HUDEP-2 (cell line): ENCODE data around the gene MYLK4.

Experiments used
- DNase-seq, 76 experiments: peaks; one replicate each; lab custom pipeline; 2025; ENCODE audit not compliant: unreplicated experiment in 76 of 76; lab: John Stamatoyannopoulos, UW

Gene MYLK4

DNA sequence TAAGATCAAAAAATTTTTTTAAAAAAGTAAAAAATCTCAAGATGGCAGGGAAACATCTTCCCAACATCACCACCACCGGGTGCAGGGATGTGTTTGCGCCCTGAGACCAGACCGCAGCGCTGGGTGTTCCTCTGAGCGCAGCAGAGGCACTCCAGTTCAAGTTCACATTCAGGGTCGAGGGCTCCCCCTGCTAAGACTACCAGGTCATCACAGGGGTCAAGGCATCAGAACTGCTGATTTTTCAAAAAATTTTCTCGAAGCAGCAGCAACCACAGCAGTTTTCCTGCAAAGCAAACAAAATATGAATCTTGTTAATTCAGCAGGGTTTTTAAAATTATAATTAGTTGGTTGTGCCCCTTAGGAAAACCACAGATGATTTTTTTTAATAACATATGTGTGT, 83.1 kb downstream of the MYLK4 start:
- DNase-seq: no peak

DNA sequence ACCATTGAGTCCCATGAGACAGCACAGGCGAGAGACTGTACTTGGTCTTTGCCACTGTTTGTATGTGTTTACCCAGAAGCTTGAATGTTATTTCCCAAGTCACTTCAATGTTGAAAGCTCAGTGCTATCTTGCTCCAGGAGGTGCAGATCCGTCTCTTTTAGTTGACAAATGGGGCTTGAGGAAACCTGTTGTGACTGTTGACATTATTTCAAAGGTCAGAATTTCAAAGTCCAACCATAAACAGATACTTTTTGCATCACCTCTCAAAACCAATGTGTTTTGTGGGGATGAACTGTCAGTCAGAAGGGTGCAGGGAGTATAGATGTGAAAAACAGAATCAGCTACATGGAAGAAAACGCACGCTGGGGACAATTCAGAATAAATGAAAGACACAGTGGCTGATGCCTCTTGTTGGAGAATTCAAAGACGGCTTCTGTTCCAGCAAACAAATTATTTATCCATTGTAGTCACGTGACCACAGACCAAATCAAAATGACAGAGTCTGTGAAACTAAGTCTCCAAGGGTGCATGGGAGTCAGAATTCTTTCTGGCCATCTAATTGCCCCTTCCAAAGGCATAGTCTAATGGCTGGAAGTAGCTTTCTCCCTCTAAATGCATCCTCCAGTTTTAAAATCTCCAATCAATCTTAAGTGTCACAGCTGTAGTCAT, 83.7 kb downstream of the MYLK4 start:
- no peak for DNase-seq

DNA sequence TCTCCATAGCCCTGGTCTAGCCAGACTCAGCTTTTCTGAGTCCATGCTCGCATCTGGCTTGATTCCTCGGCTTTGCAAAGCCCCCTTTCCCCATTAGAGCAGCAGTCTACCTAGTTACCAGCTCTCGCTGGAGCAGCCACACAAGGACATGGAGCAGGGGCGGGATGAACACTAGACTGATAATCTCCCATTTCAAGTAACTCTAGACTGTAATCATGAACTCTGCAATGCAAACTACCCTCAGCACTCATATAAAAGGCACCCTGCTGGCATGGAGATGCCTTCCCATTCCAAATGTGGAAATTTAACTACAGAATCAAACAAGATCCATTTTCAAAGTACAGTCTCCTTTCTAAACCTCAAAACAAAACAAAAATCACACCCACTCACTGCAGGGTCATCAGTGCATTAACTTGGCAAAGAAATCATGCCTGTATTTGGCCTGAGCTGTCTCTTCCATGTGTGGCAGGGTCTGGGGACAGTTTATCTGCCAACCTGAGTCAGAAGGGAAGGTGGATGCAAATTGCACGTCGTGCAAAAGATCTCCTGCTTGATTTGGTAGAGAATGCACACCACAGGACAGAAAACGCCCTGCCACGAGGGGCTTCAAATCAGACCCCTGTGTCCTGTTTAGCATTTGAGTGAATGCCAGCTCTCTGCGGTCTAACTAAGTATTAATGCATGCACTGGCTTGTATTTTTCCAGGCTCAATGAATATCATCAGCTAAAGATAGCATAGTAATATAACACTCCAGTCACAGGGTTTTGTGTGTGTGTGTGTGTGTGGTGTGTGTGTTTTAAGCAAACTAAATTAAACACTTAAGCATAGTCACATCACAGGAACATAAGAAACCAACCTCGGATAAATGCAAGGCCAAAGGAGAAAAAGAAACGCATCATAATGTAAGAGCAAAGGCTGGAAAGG, 85.3 kb downstream of the MYLK4 start:
- no peak for DNase-seq

DNA sequence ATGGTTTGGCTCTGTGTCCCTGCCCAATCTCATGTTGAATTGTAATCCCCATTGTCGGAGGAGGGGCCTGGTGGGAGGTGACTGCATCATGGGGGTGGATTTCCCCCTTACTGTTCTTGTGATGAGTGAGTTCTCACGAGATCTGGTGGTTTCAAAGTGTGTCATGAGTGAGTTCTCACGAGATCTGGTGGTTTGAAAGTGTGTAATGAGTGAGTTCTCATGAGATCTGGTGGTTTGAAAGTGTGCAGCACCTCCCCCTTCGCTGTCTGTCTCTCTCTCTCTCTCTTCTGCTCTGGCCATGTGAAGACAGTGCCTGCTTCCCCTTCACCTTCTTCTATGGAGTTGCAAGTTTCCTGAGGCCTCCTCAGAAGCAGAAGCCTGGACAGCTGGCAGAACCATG, 87.6 kb downstream of the MYLK4 start:
- DNase-seq: no peak

DNA sequence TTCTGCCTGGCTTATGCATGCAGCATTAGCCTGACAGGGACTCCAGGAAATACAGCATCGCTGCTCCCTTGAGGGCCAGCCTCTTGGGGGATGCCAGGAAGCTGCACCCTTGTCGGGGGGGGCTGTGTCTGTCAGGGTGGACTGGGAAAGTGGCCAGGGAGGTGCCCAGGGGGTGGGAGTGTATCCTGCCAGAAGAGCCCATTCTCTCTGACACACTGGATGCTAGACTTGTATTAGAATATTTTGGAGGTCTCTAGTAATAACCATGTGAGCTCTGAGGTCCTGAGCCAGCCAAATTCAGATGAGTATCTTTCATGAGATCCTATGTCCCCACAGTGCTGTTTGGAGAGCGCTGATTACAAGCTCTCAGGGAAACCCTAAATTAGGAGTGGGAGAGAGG, 89.1 kb downstream of the MYLK4 start:
- no peak for DNase-seq

DNA sequence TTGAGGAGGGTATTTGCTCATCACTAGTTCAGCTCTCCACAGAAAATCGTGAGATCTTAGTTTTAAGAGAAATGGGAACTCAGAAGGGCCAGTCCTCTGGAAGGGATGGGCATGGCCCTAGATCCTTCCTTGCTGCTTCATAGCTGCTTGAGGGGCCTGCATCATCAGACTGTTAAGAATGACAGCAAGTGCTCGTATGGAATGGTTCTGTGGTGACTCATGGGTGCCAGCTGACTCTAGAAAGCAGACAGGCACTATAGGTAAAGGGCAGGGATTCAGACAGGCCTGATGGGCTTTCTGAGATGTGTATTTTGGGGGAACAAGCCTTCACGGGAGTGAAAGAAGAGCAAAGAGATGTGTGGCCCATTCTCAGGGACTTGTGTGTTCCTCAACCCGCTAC, 90.8 kb downstream of the MYLK4 start:
- no peak for DNase-seq

DNA sequence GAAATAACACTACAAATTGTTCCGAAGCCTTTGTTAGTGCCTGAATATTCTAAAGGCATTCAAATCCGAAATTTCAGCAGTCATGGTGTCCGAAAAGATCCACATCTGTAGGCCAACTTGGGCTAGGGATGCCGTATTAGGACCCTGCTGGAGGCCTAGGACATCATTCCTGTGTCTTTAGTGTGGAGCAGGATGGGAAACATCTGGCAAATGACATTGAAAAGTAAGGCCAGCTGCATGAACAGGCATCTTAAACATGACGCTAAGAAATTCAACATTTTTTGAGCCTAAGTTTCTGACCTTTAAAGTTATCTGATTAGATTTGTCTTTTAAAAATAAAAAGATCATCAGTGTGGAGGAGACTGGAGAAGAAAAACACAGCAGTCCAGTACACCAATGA, 91.3 kb downstream of the MYLK4 start:
- DNase-seq: no peak

DNA sequence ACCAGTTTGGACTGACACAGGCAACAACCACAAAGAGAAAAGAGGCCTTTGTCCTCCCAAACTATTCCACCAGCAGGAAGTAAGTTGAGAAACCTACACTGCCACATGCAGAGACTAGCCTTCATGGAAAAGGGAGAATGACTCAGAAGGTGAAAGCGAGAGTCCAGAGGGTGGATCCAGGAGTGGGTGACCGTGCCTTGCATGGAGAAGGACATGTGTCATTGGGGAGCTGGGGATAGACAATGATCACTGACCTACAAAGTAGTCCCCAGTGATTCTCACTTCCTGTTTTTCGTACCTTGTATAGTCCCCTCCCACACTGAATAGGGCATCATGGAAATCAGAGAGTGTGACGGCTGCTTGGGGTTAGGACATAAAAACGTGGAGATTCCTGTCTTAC, 91.9 kb downstream of the MYLK4 start:
- no peak for DNase-seq

DNA sequence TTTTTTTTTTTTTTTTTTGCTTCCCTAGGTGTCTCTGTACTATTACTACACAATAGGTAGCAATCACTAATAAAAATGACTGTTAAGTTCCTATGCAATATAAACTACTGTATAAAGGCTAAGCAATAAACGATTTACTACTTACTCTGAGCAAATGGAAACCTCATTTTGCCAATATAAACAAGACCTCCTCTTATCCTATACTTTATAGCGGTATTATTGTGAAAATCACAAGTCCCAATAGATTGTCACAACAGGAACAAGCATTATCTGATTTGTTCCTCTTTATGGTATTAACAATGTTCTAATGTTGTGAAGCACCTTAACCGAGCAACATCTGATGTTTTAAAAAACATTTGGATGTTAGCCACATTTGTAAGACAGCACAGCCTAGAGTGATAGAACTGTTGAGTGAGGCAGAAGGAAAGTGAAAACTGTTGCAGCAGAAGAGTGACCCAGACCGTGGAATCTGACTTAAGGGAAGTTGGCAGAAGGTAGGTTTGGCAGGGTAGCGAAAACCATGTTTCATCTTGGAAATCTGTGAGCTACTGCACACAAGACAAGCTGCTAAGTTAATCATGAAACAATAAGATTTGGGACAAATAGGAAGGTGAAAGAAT, 94.2 kb downstream of the MYLK4 start:
- no peak for DNase-seq

DNA sequence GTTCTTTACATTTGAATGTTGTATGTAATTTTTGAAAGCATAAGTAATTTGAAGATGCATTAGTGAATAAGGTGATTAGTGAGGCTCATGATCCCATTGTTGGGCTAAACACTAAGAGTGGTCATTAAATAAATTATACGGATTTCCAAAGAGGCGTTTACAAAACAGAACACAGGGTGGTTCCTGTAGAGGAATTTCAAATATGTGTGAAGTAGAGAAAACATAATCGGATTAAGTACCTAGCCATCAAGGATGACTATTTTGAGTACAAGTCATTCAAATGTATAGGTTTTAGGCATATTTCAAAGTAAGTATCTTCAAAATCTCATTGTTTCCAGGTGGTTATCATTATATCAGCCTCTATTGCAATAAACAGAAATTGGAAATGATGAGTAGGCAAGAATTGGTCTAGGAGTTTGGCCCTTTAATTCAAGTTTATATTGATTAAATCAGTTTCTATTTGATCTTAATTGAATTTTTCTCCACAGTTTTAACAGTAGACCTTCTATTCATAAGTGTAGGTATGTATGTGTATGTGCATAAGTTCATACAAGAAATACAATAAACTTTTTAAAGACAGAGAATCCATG, 94.8 kb downstream of the MYLK4 start:
- no peak for DNase-seq

DNA sequence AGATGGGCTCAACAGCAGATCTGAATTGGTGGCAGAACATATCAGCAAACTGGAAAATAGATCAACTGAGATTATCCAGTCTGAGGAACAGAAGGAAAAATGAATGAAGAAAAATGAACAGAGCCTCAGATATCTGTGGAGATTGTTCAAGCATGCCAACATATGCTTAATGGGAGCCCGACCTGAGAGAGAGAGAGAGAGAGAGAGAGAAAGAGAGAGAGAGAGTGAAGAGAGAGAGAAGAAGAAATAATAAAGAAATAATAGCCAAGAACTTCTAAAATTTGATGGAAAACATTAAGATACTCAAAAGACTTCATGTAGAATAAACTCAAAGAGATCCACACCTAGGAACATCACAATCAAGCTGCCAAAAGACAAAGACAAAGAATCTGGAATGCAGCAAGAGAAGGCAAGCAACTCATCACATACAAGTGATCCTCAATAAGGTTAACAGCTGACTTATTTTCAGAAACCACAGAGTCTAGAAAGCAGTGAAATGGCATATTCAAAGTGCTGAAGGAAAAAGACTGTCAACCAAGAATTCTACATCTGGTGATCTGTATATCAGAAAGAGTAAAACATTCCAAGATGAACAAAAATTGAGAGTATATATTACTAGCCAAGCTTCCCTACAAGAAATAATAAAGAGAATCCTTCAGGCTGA, 97.2 kb downstream of the MYLK4 start:
- no peak for DNase-seq

DNA sequence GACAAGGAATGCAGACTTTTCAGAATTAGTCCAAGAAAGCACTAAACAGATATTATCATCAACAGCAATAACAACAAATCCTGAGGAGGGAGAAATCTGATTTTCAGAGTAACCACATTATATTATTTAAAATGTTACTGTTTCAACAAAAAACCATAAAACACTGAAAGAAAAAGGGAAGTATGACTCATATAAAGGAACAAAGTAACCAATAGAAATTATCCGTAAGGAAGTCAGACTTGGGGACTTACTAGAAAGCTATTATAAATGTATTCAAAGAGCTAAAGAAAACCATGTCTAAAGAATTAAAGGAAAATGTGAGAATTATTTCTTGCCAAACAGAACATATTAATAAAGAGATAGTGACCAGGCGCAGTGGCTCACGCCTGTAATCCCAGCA, 98.1 kb downstream of the MYLK4 start:
- no peak for DNase-seq

DNA sequence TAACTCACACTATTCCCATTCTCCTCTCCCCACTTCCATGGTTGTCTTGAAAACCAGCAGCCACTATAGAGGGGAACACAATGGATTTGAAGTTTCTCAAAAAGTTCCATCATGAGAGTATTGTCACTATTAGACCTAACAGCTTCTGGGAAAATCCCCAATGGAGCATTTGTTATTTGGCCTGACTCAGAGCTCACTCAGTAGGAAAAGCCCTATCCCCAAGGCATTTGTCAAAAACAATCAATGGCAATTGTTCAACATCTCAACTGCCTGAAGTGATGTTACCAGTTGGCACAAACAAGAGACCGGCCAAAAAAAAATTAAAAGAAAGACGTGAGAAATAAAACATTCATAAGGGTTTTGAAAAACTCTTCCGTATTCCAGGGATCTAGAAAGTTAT, 98.8 kb downstream of the MYLK4 start:
- no peak for DNase-seq

DNA sequence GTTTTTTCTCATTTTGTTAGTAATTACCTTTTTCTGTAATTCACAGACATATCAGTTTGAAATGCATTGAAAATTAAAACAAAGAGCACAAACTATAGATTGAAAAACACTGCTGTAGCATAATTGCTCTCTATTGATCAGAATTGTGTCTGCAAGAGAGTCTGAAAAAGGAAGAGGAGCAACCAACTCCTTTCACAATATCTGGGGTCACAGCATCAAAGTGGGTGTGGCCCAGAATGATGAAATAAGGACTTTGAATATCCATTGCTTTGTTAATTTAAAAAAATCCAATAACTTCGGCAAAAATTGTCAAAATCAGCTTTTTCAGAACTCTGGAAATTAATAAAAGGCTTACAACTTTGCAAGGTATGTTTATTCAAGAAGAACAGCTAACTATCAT, 99.2 kb downstream of the MYLK4 start:
- no peak for DNase-seq

DNA sequence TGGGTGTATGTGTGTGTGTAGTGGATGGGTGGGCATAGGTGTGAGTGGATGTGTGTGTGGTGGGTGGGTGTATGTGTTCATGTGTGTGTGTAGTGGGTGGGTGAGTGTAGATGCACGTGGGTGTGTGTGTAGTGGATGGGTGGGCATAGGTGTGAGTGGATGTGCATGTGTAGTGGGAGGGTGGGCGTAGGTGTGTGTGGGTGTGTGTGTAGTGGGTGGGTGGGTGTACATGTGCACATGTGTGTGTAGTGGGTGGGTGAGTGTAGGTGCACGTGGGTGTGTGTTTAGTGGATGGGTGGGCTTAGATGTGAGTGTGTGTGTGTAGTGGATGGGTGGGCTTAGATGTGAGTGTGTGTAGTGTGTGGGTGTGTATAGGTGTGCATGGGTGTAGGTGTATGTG, 104.4 kb downstream of the MYLK4 start:
- no peak for DNase-seq

DNA sequence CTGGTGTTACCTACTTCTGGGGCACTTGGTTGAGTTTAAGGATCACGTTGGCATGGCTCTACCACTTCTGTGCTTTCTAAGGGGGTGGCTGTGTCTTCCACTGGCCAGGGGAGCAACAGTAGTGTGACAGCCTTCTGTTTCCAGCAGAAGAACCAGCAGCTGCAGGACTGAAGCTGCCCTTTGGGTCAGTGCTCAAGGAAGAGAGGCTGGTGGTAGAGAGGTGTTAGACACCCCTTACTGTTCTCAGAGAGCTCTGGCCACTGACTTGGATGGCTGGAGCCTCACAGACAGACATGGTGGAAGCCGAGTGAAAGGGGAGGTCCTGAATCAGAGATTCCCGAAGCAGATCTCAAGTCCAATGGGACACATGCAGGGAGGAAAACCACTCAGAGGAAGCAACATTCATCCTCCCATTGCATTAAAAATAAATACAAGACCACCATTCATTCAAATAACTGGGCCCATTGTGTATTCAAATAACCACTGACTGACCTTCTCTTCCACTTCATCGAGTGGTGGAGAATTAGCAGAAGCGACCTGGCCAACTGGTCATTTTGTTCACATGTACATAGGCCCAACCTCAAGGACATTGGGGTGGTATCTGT, 106.7 kb downstream of the MYLK4 start:
- DNase-seq: no peak

DNA sequence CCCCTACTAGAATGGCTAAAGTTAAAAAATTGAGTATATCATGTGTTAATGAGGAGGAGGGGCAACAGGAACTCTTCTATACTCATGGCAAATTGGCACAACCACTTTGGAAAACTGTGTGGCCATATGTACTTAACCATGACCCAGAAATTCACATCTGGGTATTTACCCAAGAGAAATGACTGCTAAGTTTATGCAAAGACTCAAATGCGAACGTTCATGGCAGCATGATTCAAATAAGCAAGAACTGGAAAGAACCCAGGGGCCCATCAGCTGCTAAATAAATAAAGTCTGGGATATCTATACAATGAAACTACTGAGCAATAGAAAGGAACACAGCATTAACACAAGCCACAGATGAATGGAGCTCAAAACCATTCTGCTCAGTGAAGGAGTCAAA, 107.6 kb downstream of the MYLK4 start:
- no peak for DNase-seq

DNA sequence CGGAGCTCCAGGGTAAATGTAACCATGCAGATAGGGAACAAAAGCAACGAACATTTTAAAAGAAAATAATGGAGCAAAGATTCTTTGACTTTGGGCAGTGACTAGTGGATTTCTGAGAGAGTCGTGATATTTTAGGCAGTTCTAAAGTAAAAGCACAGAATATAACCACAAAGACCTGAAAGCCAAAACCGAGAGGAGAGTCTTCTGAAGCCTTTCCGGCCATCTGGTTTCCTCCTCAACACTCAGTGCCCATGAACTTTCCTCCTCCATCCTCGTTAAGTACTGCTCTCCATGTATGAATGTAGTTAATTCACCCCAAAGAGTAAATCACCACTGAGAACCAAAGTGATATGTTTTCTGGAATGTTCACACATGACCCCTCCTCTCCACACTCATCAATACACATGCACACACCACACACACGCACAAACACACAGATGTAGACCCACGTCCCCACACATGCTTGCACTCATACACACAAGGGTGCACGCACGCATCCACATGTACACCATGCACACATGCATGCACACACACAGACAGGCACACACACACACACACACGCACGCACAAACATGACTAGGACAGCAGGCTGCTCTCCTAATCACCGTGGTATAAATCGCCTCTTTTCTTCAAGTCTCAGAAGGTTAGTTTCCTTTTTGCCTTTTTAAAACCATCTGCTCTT, 109.5 kb downstream of the MYLK4 start:
- no peak for DNase-seq

DNA sequence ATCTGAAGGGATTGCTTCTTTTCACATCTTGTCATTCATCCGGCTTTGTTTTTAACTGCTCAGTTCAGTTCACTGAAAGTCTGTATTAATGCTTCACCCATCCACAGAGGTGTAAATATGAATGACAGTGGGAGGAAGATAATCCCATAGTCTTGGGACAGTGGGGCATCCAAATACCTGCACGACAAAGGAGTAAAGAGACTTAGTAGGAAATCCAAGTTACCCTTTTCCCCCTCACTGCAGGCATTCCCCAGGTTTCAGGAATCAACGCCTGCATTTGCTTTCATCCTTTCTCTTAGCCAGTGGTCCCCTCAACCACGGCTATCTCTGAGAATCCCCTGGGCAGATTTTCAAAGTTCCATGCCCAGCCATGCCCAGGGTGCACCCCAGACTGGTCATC, 110.2 kb downstream of the MYLK4 start:
- no peak for DNase-seq

DNA sequence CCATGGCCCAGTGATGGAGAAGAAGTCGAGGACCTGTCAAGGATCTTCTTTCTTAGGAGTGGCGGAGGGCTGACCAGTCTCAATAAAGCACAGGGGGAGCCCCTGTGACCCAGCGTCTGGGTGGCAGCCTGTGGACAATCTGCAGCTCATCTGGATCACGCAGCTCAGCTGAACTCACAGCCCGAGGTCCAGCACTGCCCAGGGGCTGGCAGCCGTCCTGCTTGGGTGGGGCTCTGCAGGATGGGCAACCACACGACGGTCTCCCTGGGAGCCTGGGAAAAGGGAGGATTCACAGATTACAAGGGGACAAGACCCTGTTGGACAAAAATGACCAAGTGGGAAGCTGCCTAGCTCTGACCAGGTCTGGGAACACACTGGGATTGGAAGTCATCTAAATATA, 110.8 kb downstream of the MYLK4 start:
- DNase-seq: no peak
